Stomach (tissue), 9 donors: Measurements from ENCODE around the gene FGF22. TPM values are rescaled to one million over a fixed set of nuclear protein-coding genes. Genes with fewer than 3 reads are reported as not detected.

Experiments used
- DNase-seq, 2 donors: peaks; one replicate each; pipeline versions ENCODE4 v3.0.0 to v3.0.0-alpha.2; 2013 to 2019
- H3K27ac ChIP-seq, 5 donors: fragments of 200-600 bp in 4 of 5; sonication (generic) in 4 of 5; one replicate each; pipeline ENCODE4 v1.5.1; 2013 to 2019; ENCODE audit warnings: mild to moderate bottlenecking in 1 of 5, moderate library complexity in 1 of 5
- H3K27me3 ChIP-seq, 3 donors: fragments of 200-600 bp; sonication (generic); one replicate each; pipeline ENCODE4 v1.5.1; 2017 to 2019; ENCODE audit warnings: mixed run types in 1 of 3
- H3K36me3 ChIP-seq, 4 donors: fragments of 200-600 bp; sonication (generic); 1 replicate in 3 of 4; 2 replicates in 1 of 4; pipeline ENCODE4 v1.5.1; 2016 to 2019
- H3K4me1 ChIP-seq, 4 donors: fragments of 200-600 bp; sonication (generic); one replicate each; pipeline ENCODE4 v1.5.1; 2016 to 2019
- H3K4me3 ChIP-seq, 4 donors: fragments of 200-600 bp; sonication (generic) in 3 of 4; one replicate each; pipeline ENCODE4 v1.5.1; 2016 to 2019; ENCODE audit warnings: mild to moderate bottlenecking in 1 of 4
- H3K9me3 ChIP-seq, 4 donors: fragments of 200-600 bp; sonication (generic); one replicate each; pipeline ENCODE4 v1.5.1; 2016 to 2019
- CTCF ChIP-seq, 7 experiments: fragments of 450-650 bp in 4 of 7; fragments of 200-600 bp in 3 of 7; sonication (generic) in 3 of 7; IDR thresholded peaks; one replicate each; pipeline ENCODE4 v1.5.1; 2016 to 2019; ENCODE audit warnings: antibody characterized with exemption in 7 of 7, control low read depth in 2 of 7, mild to moderate bottlenecking in 1 of 7
- EP300 ChIP-seq: sonication (generic); formaldehyde crosslinking; IDR thresholded peaks from one replicate; pipeline ENCODE4 v1.6.1; 2017; ENCODE audit warnings: antibody characterized with exemption
- POLR2A ChIP-seq, 4 donors: fragments of 450-650 bp; IDR thresholded peaks; one replicate each; pipeline ENCODE4 v1.6.1; 2016; ENCODE audit warnings: antibody characterized with exemption in 4 of 4, control low read depth in 2 of 4, mild to moderate bottlenecking in 1 of 4, moderate library complexity in 1 of 4
- POLR2AphosphoS5 ChIP-seq, 3 donors: sonication (generic); formaldehyde crosslinking; IDR thresholded peaks; one replicate each; pipeline ENCODE4 v1.6.1; 2016; ENCODE audit warnings: antibody characterized with exemption in 3 of 3
- WGBS, 5 donors: extraction: QIAGEN DNeasy Blood & Tissue Kit in 3 of 5; methylation state at CpG; one replicate each; pipeline versions ENCODE4 v1.1.5 to v1.1.7; 2013 to 2018; 5-methylcytosine and 5-hydroxymethylcytosine counted together
- intact Hi-C: fragments of 100-400 bp; cut with DNase I; formaldehyde crosslinking; loops from one replicate; pipeline ENCODE4 v1.15.1; 2023; ENCODE audit warnings: low total_unique reads
- polyA plus RNA-seq, 3 donors: library from polyadenylated mRNA; stranded (reverse); fragments of 200-250 nt; gene quantifications; one replicate each; pipeline ENCODE4 v1.2.3, GENCODE V29; 2013
- total RNA-seq, 5 donors: library from RNA; depleted of rRNA; stranded (reverse); fragments of >200 nt; gene quantifications; one replicate each; pipeline versions ENCODE4 v1.1.0 to v1.2.3, GENCODE V29; 2014 to 2016
- donor health status: healthy with polysubstance abuse.
- donor health status: Bipolar disorder and iron deficiency.
- donor health status: healthy.

FGF22 gene
- total and polyA plus RNA-seq, 8 donors: 0.37 to 0.76 (median 0.46) TPM; not detected in 4

GRCh38 chr19:613732-614567 lies 25.7 kb upstream of the FGF22 start:
- Histone ChIP-seq H3K27ac (no peak overlapping the region), H3K36me3 (peaks cover 16 to 24% (median 23%) of the 10 kb centered on the region in 4 donors), H3K4me1 (peaks cover 15 to 43% (median 28%) of the 10 kb centered on the region in 4 donors), H3K9me3 (no peaks in the 10 kb centered on the region), H3K4me3 (no peak overlapping the region), H3K27me3 (peaks cover 0 to 58% (median 11%) of the 10 kb centered on the region in 3 donors)
- WGBS, 5 donors: 60 to 87% (median 82%) methylated on average over 30 to 54 of the region's 54 CpGs
- no peak for DNase-seq
- intact Hi-C loops: no loop called here
- TF ChIP-seq CTCF (IDR thresholded peaks at IDR 0.05) (no peak), POLR2A (IDR thresholded peaks at IDR 0.05) (no peak), POLR2AphosphoS5 (IDR thresholded peaks at IDR 0.05) (no peak), EP300 (no peak)

DNA sequence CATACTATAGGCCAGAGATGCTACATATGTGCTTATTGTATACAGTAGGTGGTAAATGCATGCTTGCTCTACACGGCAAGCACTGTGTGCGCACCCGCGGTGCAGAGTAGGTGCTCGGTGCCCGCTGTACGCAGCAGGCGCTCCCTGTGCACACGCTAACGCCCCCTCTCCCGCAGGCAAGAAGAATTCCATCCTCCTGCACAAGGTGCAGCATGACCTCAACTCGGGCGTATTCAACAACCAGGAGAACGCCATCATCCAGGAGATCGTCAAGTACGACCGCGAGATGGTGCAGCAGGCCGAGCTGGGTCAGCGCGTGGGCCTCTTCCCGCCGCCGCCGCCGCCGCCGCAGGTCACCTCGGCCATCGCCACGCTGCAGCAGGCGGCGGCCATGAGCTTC lies 24.1 kb upstream of the FGF22 start:
- peak in 1 of 2 donors; percentile 71 for DNase-seq
- peaks cover 32 to 41% (median 39%) of the 10 kb centered on the region in 4 donors for H3K36me3 ChIP-seq
- intact Hi-C loops: no loop called here
- 16 to 53% (median 28%) methylated on average over 10 to 33 of the region's 33 CpGs for WGBS, 5 donors
- H3K4me3 ChIP-seq: no peak overlapping the region
- H3K27ac ChIP-seq: no peak overlapping the region
- H3K4me1 ChIP-seq: peaks cover 7 to 26% (median 15%) of the 10 kb centered on the region in 4 donors
- H3K27me3 ChIP-seq: peaks cover 0 to 41% (median 9%) of the 10 kb centered on the region in 3 donors
- no peaks in the 10 kb centered on the region for H3K9me3 ChIP-seq
- TF ChIP-seq EP300 (no peak), CTCF (IDR thresholded peaks at IDR 0.05) (no peak), POLR2AphosphoS5 (IDR thresholded peaks at IDR 0.05) (no peak), POLR2A (IDR thresholded peaks at IDR 0.05) (no peak)

- peaks cover 3 to 20% (median 10%) of the 10 kb centered on the region in 4 donors for H3K4me1 ChIP-seq
- no peaks in the 10 kb centered on the region for H3K9me3 ChIP-seq
- WGBS, 5 donors: 11 to 29% (median 20%) methylated on average over 28 to 75 of the region's 97 CpGs; no CpG with 5 or more reads in 1 of the 5 donors
- H3K27ac ChIP-seq: no peak overlapping the region
- TF ChIP-seq POLR2A (IDR thresholded peaks at IDR 0.05): no peak
- H3K36me3 ChIP-seq: peaks cover 32 to 46% (median 45%) of the 10 kb centered on the region in 4 donors
- H3K4me3 ChIP-seq: no peak overlapping the region
- intact Hi-C loops: no loop called here
- peak in 1 of 2 donors; percentile 44 for DNase-seq
- peaks cover 0 to 35% (median 7%) of the 10 kb centered on the region in 3 donors for H3K27me3 ChIP-seq
Measured at GRCh38 chr19:616062-616700, 23.5 kb upstream of the FGF22 start.

DNA sequence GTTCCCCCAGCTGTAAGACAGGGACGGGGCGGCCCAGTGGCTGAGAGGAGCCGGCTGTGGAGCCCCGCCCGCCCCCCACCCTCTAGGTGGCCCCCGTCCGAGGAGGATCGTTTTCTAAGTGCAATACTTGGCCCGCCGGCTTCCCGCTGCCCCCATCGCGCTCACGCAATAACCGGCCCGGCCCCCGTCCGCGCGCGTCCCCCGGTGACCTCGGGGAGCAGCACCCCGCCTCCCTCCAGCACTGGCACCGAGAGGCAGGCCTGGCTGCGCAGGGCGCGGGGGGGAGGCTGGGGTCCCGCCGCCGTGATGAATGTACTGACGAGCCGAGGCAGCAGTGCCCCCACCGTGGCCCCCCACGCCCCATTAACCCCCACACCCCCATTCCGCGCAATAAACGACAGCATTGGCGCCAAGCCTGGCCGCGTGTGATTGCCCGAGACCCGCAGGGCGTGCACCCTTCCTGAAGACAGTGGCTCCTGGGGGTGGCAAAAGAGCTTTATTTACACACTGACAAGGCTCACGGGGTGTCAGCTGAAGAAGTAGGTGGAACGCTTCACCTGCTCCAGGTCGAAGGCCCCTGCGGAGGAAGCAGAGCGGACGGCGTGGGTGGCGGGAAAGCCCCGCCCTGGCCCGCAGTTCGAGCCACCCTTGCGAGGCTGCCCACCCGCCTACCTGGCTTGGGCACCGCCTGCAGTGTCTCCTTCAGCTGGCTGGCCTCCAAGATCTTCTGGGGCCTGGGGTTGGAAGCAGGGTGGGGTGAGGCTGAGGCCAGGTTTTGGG lies 22.7 kb upstream of the FGF22 start:
- H3K27ac ChIP-seq: no peak overlapping the region
- H3K4me1 ChIP-seq: peaks cover 0 to 16% (median 9%) of the 10 kb centered on the region in 4 donors
- no peak for DNase-seq
- WGBS, 5 donors: 75 to 84% (median 81%) methylated on average over 21 to 58 of the region's 58 CpGs
- intact Hi-C loops: no loop called here
- peaks cover 32 to 54% (median 52%) of the 10 kb centered on the region in 4 donors for H3K36me3 ChIP-seq
- peaks cover 0 to 28% (median 7%) of the 10 kb centered on the region in 3 donors for H3K27me3 ChIP-seq
- H3K9me3 ChIP-seq: no peaks in the 10 kb centered on the region
- TF ChIP-seq POLR2A (IDR thresholded peaks at IDR 0.05): no peak
- no peak for TF ChIP-seq POLR2AphosphoS5 (IDR thresholded peaks at IDR 0.05)
- no peak for TF ChIP-seq EP300
- no peak for TF ChIP-seq CTCF (IDR thresholded peaks at IDR 0.05)
- no peak overlapping the region for H3K4me3 ChIP-seq
